GM18873 (cell line): Measurements from ENCODE around the gene PGLYRP2.

ENCODE experiments used
- ATAC-seq: cut with Tn5 transposase; IDR thresholded peaks from one replicate; pipeline ENCODE4 v1.9.1; 2021; ENCODE audit warnings: mild to moderate bottlenecking, moderate library complexity, moderate number of reproducible peaks; ENCODE audit not compliant: unreplicated experiment, low FRiP score

The PGLYRP2 gene

DNA sequence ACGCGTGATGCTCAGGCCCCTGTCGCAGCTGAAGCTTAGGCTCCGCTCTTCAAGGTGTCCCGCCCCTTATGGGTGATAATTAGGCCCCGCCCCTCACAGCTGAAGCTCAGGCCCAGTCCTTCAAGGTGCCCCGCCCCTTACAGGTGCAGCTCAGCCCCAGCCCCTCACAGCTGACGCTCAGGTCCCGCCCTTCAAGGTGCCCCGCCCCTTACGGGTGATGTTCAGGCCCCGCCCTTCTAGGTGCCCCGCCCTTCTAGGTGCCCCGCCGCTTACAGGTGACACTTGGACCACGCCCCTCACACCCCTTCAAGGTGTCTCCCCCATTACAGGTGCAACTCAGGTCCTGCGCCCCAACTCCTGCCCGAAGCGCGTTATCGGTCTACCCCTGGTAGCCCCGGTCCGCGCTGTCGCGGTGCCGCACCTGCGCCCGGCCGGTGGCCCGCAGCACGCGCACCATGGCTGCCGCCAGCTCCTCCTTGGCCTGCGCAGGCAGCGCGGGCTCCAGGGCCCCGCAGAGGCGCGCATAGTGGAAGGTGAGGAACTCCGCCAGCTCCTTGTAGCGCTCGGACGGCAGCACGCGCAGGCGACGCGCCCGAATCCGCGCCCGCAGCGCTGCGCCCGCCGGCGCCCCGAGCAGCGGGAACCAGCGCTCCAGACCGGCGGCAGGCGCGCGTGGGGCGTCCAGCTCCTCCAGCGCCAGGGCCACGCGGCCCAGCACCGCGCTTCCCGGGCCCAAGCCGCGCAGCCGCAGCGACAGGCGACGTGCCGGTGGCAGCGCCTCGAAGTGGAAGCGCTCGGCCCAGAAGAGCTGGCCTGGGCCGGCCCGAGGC, 22.2 kb downstream of the PGLYRP2 start:
- ATAC-seq = no peak

DNA sequence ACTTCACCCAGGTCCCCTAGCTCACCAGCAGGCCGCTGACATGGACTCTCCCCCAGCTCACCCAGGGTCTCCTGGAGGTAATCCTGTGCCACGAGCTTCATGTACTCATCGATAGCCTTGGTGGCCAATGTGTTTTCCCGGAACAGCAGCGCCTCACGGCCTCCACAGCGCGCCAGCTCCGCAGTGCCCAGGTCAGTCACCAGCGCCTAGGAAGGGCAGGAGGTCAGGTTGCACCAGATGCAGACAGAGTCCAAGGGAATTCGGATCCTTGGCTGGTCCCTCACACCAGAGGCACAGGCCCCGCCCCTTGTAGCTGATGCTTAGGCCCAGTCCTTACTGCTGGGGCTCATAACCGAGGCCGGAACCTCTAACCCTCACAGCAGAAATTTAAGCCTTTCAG, 22.9 kb downstream of the PGLYRP2 start:
- no peak for ATAC-seq

DNA sequence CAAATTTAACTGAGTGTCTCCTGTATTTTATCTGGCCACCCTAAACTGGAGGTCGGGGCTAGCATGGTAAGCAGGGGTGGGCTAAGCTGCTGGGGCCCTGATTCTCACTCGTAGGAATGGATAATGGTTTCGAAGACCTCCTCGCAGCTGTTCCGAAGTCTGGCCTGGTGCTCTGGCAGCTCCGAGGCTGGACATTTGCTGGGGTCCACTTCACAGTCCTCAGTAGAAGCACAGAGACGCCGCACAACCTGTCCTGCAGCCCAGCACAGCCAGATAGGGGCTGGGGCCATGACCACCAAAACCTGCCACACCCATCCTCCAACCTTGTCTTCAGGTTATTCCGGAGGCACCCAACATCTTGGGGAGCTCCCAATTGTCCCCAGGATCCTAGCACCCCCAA, 23.3 kb downstream of the PGLYRP2 start:
- ATAC-seq = no peak

DNA sequence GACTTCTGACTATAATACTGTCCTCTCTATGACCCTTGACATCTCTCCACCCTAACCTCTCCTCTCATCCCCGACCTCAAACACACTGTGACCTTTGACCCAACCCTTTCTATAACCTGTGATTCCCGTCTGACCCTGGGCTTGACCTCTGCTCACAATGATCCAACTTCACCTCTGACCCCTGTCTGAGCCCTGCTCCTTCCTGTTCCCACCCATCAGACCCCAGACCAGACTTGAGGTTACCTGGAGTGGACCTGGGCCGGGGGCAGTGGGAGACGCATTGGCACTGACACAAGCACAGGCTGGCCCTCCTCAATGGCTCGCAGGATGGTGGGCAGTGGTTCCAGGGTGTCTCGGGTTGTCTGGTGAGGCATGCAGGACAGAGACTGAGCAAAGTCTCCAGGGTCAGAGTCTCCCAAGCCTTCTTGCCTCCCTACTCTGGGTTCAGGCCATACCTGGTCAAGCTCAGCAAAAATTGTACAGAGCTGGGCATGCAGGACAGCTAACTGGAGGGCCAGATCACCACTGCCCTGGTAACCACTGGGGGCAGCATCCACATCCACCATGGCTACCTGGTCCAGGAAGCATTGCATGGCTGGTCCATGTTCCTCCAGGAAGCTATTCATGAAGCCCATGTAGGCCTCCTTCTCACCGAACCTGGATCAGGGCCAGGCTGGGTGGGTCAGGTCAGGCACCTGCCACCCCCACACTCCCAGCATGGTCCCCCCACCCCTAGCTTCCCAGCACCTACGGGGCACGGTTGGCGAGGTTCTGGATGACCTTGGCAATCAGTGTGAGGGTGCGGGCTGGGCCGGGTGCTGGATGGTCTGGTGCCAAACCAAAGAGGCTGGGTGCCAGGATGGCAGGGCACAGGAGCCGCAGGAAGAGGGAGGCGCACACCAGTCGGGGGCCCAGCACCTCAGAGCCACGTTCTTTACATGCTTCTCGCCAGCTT, 25.1 kb downstream of the PGLYRP2 start:
- ATAC-seq = no peak

DNA sequence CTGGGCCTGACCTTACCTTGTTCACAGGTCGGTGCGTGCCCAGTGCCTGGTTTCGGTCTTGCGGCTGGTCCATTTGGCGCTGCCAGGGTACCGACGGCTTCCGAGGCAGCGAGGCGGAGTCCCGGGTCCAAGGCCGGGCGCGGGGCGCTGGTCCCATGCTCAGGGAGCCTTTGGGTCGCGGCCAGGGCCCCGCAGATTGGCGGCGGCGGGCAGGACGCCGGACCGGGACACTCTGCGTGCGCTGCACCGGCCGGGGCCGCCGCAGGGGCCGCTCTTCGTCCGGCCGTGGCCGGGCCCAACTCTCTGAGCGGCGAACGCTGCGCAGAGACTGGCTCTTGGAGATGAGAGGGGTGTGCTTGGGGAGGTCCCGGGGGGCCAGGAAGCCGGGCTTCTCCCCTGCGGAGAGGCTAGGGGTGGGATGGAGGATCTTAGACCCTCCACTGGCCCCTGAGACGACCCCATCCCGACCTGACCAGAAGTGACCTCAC, 26.2 kb downstream of the PGLYRP2 start:
- ATAC-seq = no peak

DNA sequence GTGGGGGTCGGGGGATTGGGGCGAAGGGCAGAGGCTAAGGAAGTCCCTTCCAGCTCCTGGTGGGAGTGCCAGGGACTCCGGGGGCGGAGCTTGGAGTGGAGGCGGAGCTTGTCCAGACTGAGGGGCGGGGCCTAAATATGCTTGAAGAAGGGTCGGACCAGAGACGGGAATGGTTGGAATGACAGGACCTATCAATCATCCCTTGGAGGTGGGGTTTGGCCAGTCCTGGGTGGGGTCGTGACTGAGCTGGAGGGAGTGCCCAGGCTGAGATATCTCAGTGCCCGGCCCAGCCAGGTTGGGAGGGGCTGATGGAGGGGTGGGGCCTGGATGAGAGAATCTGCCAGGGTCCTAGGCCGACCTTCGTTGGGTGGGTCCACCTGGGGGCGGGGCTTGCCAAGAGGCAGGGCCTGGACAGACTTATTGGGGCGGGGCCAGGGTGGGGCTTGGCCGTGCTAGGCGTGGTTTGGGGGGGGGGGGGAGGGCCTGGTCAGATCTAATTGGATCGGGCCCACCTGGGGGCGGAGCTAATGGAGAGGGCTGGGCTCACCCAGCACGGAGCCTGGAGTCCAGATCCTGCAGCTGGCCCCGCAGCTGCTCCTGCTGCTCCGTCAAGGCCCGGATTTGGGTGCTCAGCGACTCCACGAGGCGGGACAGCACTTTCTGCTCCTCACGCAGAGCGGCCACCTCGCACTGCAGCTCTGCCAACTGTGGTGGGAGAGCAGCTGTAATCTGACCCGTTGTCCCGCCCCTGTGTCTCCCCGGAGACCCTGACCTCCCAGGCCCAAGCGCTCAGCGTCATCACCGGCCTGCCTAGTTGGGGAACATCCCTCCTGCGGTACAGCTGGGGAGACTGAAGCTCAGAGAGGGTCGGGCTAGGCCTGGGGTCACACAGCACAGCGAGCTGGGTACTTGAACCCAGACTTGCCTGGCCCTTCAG, 26.9 kb downstream of the PGLYRP2 start:
- no peak for ATAC-seq

DNA sequence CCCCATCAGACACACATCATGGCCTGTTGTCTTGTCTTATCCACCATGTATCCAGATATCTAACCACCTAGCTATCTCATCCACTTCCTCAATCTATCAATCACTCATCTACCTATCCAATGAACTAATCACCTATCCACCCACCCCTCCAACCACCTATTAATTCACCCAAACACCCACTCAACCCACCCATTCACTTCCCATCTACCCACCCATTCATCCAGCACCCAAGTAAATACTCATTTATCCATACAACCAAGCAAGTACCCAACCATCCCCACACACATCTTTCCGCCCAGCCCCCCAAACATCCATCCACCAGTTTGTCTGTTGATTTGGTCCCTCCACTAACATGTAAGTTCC, 28.8 kb downstream of the PGLYRP2 start:
- ATAC-seq = no peak

DNA sequence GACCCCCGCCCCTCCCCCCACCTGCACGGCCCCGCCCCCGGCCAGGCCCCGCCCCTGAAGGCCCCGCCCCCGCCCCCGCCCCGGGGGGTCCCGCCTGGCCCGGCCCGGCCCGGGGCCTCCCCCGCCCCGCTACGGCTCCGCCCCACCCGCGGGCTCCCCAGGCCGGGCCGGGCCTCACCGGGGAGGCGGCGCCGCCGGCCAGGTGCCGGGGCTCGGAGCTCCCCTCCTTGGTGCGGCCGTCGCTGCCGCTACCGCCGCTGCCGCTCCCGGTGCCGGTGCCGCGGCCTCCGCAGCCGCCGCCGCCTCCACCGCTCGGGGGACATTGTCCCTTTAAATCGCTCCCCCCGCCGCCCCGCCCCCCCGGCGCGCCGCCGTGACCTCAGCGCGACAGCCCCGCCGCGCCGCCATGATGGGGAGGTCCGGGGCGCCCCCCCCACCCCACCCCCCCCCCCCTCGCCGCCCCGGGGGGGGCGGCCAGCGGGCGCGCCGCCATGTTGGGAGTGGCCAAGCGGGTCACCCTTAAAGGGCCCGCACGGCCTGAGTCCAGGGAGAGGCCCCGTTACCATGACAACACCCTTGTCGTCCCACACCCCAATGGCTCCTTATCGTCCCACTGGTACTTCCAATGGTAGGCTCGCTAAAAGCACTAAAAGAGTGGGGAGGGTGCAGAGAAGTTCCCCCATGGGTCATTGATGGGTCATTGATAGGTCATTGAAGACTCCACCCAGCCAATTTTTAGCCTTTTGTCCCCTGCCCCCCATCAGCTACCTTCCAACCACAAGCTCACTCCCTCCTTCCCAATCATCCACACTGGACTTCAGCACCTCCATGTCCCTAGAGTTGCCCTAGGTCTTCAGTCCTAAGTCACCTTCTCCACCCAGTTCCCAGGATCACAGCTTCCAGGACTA, 29.4 kb downstream of the PGLYRP2 start, which contains the start of gene WIZ:
TSS of gene WIZ (minus strand) at position 337 of the 908 bp plus-strand sequence. CDS start 1,649 bp downstream, outside the sequence.
- no peak for ATAC-seq

DNA sequence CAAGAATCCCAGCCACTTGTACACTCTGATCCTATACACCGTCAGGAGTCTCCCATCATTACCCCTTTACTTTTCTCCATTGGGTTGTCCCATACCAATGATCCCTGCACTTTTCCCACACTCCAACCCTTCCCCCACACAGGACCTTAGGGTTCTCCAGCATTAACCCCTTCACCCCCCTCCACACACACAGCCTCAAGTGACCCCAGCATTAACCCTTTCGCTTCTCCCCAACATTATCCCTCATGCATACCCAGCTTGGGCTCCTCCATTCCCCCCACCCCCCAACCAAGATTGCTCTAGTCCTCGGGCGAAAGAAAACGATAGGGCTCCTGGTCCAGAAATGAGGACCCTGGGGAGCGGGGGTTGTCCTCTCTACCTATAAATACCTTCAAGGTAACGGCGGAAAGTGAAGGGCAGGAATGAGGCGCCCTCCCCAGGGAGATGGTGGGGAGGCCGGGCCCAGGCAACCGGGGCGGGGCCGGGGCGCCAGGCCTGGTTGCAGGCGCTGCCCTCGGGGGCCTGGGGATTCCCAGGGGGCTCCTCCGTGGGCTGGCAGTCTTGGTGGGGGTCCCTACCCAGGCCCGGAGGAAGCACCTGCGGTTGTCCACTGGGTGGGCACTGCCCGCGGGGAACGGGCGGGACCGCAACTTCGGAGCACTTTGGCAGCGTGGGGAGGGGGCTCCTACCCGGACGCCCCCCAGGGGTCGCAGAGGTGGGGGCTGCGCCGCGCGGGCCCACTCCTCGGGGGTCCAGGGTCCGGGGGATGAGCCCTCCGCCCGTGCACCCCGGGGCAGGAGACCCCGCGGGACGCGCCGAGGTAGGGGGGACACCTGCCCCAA, 30.3 kb downstream of the PGLYRP2 start:
- ATAC-seq = no peak

DNA sequence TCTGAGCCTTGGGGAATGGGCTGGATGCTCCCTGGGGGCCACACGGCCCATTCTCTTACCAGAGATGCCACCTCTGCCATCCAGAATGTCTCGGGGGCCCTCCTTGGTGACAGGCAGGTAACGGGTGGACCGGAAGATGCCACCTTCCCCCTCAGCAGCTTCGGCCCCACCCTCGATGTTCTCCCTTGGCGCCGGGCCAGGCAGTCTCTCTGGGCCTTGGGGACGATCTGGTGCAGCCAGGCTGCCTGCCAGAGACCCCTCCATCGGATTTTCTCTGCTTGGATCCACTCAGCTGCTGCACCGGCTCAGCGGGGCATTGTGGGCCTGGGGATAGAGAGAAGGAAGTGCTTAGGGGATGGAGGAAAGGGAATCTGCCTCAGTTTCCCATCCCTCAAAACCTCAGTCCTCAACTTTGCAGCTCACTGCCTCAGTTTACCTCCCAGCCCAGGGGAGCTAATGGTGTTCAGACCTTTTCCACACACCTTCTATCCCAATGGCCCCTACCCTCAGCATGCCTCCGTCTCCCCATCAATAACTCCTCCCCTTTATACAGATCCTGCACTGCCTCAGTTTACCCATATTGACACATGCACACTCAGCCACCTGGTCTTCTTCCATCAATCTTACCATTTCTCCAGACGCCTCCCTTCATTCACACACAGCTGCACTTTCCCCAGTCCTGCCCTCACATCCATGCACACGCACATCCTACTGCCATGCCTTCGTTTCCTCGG, 31.1 kb downstream of the PGLYRP2 start:
- no peak for ATAC-seq

DNA sequence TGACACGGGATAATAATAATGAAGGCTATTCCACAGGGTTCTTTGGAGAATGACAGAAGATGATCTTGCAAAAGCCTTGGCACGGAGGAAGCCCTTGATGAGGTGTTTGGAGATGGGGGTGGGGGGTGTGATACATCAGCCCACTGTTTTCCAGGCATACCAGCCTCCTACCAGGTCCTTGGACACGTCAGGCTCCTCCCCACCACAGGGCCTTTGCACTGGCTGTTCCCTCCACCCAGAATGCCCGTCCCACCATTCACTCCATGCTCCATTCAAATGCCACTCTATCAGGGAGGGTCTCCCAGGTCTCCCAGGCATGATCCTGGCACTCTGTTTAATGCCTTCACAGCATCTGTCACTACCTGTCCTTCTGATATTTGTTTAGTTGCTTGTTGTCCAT, 32.2 kb downstream of the PGLYRP2 start:
- no peak for ATAC-seq

DNA sequence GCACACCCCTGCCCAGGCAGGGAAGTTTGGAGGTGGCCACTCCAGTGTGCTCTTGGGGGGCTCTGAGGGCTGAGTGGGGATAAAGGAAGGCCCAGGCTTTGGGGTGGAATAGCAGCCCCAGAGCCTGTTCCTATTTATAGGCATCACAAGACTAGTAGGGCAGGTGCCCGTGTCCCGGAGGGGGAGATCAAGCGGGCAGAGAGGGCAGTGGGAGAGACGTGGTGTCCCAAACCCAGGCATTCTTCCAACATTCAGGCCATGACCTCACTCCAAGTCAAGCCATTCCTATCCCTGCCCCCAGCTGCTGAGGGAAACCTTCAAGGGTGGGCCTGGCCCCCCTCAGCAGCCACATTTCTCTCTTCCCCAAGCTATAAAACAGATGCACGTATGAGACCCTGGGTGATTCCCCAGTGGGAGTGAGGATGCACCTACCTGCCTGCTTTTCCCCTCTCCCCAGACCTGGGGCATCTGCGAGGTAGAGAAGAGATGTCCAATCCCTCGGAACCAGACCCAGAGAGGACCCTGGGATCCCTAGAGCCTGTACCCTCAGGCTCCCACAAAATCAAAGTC, 33.4 kb downstream of the PGLYRP2 start:
- no peak for ATAC-seq

DNA sequence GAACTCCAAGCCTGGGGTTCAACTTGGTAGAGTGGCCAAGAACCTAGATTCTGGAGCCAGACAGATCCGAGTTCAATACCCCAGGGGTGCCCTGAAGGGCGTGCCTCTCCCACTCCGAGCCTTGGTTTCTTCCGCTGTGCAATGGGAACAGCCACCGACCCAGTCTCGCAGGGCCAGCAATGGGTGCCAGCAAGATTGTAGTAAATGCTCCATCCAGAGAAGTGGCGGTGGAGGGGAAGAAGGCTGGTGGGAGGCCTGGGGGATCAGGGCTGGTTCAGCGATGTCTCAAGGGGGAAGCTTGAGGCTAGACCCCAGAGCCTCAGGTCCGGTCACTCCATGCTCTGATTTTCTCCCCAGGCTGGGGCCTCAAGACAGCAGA, 34.1 kb downstream of the PGLYRP2 start:
- no peak for ATAC-seq

DNA sequence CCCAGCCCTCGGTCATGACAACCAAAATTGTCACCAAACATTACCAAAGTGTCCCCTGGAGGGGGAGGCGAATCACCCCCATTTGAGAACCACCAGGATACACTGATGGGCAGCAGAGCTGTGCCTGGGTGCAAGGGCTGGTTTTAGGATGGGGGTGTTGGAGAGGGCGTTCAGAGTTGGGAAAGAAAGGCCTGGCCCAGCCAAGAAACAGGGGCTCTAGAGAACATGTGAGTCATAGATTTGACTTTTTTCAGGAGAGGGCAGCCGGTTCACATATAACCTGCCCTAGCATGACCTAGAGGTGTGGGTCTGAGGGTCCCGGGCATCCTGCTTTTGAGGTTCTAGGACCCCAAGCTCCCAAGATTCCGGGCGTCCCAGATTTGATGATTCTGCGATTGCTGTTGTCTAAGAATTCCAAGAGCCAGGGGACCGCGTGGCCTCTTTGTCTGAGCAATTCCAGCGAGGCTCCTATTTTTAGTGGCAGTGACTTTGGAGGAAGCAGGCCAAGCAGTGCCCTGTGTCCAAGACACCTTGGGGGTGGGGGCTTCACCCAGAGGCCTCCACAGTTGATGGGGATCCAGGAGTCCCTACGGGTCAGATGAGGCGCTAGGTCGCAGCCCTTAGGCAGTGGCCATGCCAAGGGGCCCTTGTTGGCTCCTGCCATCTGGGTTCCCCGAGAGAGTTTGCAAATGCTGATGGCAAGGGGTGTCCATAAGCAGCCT, 34.6 kb downstream of the PGLYRP2 start:
- ATAC-seq = no peak

DNA sequence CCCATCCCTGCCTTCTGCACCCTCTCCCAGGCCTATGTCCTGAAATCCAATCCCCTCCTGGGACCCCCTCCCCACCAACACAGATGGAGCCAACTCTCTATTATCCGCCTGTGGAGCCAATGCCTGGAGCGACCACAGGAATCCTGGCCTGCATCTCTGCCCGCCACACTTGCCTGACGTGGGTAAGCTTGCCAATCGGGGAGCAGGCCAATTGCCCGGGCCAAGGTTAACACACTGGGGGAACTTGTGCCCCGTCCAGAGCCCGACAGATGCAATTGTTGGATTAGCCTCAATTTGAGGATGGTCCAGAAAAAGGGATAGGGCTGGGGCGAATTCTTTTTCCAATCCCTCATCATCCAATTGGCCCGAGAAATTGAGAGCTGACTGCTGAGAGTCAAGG, 35.5 kb downstream of the PGLYRP2 start:
- no peak for ATAC-seq

DNA sequence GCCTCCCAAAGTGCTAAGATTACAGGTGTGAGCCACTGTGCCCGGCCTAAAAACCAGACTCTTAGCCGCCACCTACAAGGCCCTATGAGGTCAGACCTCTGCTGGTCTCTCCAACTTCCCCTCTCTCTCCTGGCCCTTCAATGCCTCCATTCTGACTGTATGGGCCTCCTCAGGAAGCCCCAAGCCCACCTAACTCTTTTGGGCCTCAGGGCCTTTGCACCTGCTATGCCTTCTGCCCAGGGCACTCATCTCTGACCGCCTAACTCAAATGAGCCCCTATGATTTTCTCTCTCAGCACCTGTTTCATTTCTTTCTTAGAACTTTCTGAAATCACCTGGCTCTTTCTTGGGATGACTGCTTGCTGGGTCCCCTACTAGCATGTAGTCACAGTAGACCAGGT, 36.0 kb downstream of the PGLYRP2 start:
- no peak for ATAC-seq
